HG02852 (cell line): Measurements from ENCODE around the gene PTGES3.
"Not testable (repeated sequence)": the region's sequence is repeated elsewhere in the genome, so short reads cannot be mapped to it uniquely, and the experiment has no call there.

Source experiments
- ATAC-seq: cut with Tn5 transposase; IDR thresholded peaks from one replicate; pipeline ENCODE4 v1.9.1; 2021; ENCODE audit warnings: mild to moderate bottlenecking, moderate library complexity; ENCODE audit not compliant: unreplicated experiment

Gene PTGES3

GRCh38 chr12:56688129-56688845 lies at the start of gene PTGES3:
Gene PTGES3 (minus strand): TSS chr12:56688284. CDS start chr12:56687999, 285 bp downstream.
- peak; percentile 59 for ATAC-seq

GRCh38 chr12:56728139-56728861 lies 40.2 kb upstream of the PTGES3 start:
- ATAC-seq, result no peak

- ATAC-seq, result not testable (repeated sequence)
Measured at GRCh38 chr12:56726196-56726675, 38.2 kb upstream of the PTGES3 start.

GRCh38 chr12:56725723-56726102 lies 37.6 kb upstream of the PTGES3 start:
- ATAC-seq, result no peak

GRCh38 chr12:56724972-56725722 lies 37.1 kb upstream of the PTGES3 start, which contains the start of gene NACA:
Gene NACA (minus strand): TSS chr12:56725299. CDS start chr12:56724521, 778 bp downstream.
- peak; percentile 95 for ATAC-seq

GRCh38 chr12:56724701-56724971 lies 36.6 kb upstream of the PTGES3 start:
- no peak for ATAC-seq

GRCh38 chr12:56723889-56724700 lies 36.0 kb upstream of the PTGES3 start:
- ATAC-seq, result no peak

- no peak for ATAC-seq
Measured at GRCh38 chr12:56723352-56723751, 35.3 kb upstream of the PTGES3 start.

- ATAC-seq, result no peak
Measured at GRCh38 chr12:56722832-56723231, 34.7 kb upstream of the PTGES3 start.

GRCh38 chr12:56721721-56722120 lies 33.6 kb upstream of the PTGES3 start:
- ATAC-seq, result no peak

GRCh38 chr12:56721216-56721615 lies 33.1 kb upstream of the PTGES3 start:
- no peak for ATAC-seq

GRCh38 chr12:56720731-56721151 lies 32.7 kb upstream of the PTGES3 start:
- no peak for ATAC-seq

- ATAC-seq, result no peak
Measured at GRCh38 chr12:56719056-56719455, 31.0 kb upstream of the PTGES3 start.

GRCh38 chr12:56718636-56719035 lies 30.6 kb upstream of the PTGES3 start:
- no peak for ATAC-seq

GRCh38 chr12:56718149-56718548 lies 30.1 kb upstream of the PTGES3 start:
- ATAC-seq, result no peak

- no peak for ATAC-seq
Measured at GRCh38 chr12:56716933-56717880, 29.1 kb upstream of the PTGES3 start.

- ATAC-seq, result no peak
Measured at GRCh38 chr12:56716458-56716857, 28.4 kb upstream of the PTGES3 start.

- ATAC-seq, result no peak
Measured at GRCh38 chr12:56715798-56716197, 27.7 kb upstream of the PTGES3 start.

GRCh38 chr12:56714431-56714929 lies 26.4 kb upstream of the PTGES3 start:
- no peak for ATAC-seq
